CD4-positive, alpha-beta T cell (primary cell): ENCODE results near the gene ASB4. TPM values are rescaled to one million over a fixed set of nuclear protein-coding genes. Genes with fewer than 3 reads are reported as not detected.

Experiments
- ATAC-seq: fragments of 200-7000 bp; cut with Tn5 transposase; one replicate; pipeline ENCODE4 v1.10.0; 2022; ENCODE audit warnings: mild to moderate bottlenecking; ENCODE audit not compliant: poor library complexity
- CTCF ChIA-PET: fragments of 350-600 bp; sonication (Branson Sonifier 250); formaldehyde crosslinking; loops from one replicate; lab custom pipeline; 2021; ENCODE audit warnings: antibody characterized with exemption, inconsistent platforms; lab: Charles Lee
- POLR2A ChIA-PET: fragments of 350-600 bp; sonication (Branson Sonifier 250); formaldehyde crosslinking; loops from one replicate; lab custom pipeline; 2021; ENCODE audit warnings: antibody characterized with exemption, inconsistent platforms; lab: Charles Lee
- DNase-seq, 14 experiments: peaks; one replicate each; pipeline ENCODE4 v3.0.0-alpha.2; 2013 to 2020; ENCODE audit warnings: mixed read lengths in 2 of 14
- H3K27ac ChIP-seq, 2 donors: one replicate each; pipeline versions ENCODE4 v1.5.1 to v1.7.0; 2013; ENCODE audit warnings: low read length in 2 of 2, low read depth in 1 of 2, mild to moderate bottlenecking in 1 of 2
- H3K27me3 ChIP-seq, 2 experiments: 1 replicate in 1 of 2; 2 replicates in 1 of 2; pipeline versions ENCODE4 v1.6.1 to v1.7.0; 2013; ENCODE audit warnings: low read length in 2 of 2, control low read depth in 1 of 2, mild to moderate bottlenecking in 1 of 2, moderate library complexity in 1 of 2; ENCODE audit not compliant: insufficient read depth in 2 of 2, control insufficient read depth in 1 of 2
- H3K36me3 ChIP-seq: one replicate; pipeline ENCODE4 v1.6.1; 2013; ENCODE audit warnings: low read length, control low read depth; ENCODE audit not compliant: insufficient read depth
- H3K4me1 ChIP-seq: one replicate; pipeline ENCODE4 v1.6.1; 2013; ENCODE audit warnings: low read length, control low read depth; ENCODE audit not compliant: insufficient read depth
- H3K4me3 ChIP-seq: one replicate; pipeline ENCODE4 v1.5.1; 2013; ENCODE audit warnings: mild to moderate bottlenecking, low read length, moderate library complexity
- H3K9me3 ChIP-seq, 2 experiments: 1 replicate in 1 of 2; 2 replicates in 1 of 2; pipeline versions ENCODE4 v1.6.1 to v1.7.0; 2013; ENCODE audit warnings: low read length in 2 of 2, mild to moderate bottlenecking in 2 of 2, control low read depth in 1 of 2, moderate library complexity in 1 of 2; ENCODE audit not compliant: control insufficient read depth in 1 of 2, insufficient read depth in 1 of 2
- H3K27ac Mint-ChIP-seq: one replicate; pipeline ENCODE4 v1.8.0; 2020; ENCODE audit warnings: mixed read lengths
- H3K27me3 Mint-ChIP-seq: one replicate; pipeline ENCODE4 v1.8.0; 2021; ENCODE audit warnings: mixed read lengths
- H3K36me3 Mint-ChIP-seq: one replicate; pipeline ENCODE4 v1.8.0; 2021; ENCODE audit warnings: low read depth, mixed read lengths
- H3K4me1 Mint-ChIP-seq: one replicate; pipeline ENCODE4 v1.8.0; 2021; ENCODE audit warnings: low read depth, mixed read lengths
- H3K4me3 Mint-ChIP-seq: one replicate; pipeline ENCODE4 v1.8.0; 2020; ENCODE audit warnings: mild to moderate bottlenecking, mixed read lengths
- H3K9me3 Mint-ChIP-seq: one replicate; pipeline ENCODE4 v1.8.0; 2020; ENCODE audit warnings: mixed read lengths
- CTCF ChIP-seq: fragments of 200-600 bp; IDR thresholded peaks from one replicate; pipeline ENCODE4 v1.8.0; 2022; ENCODE audit warnings: antibody characterized with exemption, mild to moderate bottlenecking
- intact Hi-C, 2 experiments: fragments of 100-400 bp; cut with DNase I in 1 of 2; cut with micrococcal nuclease in 1 of 2; formaldehyde crosslinking; loops; one replicate each; pipeline versions ENCODE4 v1.15.1 to v1.9.0; 2023 to 2025; cut with DNase I, micrococcal nuclease
- total RNA-seq, 174 experiments: library from RNA in 2 of 174; stranded (reverse) in 2 of 174; gene quantifications; one replicate each; pipeline ENCODE4 v1.2.3 and lab custom pipeline; 2021 to 2026

The ASB4 gene
- total RNA-seq, 2 experiments from 2014 or later: not detected

- no peaks in the 10 kb centered on the region for H3K9me3 ChIP-seq
- H3K36me3 ChIP-seq: no peaks in the 10 kb centered on the region
- Mint-ChIP-seq H3K27me3 (peaks cover 12% of the 10 kb centered on the region), H3K9me3 (no peaks in the 10 kb centered on the region), H3K4me1 (no peaks in the 10 kb centered on the region), H3K27ac (no peak overlapping the region), H3K4me3 (no peak overlapping the region), H3K36me3 (no peaks in the 10 kb centered on the region)
- peaks cover 0 to 2% of the 10 kb centered on the region in 2 experiments for H3K27me3 ChIP-seq
- CTCF ChIA-PET: no interaction called here
- H3K27ac ChIP-seq: no peak overlapping the region
- TF ChIP-seq CTCF: no peak
- no peak for DNase-seq
- intact Hi-C loops: no loop called here
- POLR2A ChIA-PET: no interaction called here
- no peak for ATAC-seq
- no peaks in the 10 kb centered on the region for H3K4me1 ChIP-seq
- H3K4me3 ChIP-seq: no peak overlapping the region
Observed at GRCh38 chr7:95537468-95537867, 51.7 kb downstream of the ASB4 start.

- Histone ChIP-seq H3K27me3 (no peaks in the 10 kb centered on the region), H3K36me3 (no peaks in the 10 kb centered on the region), H3K4me1 (no peaks in the 10 kb centered on the region), H3K27ac (no peak overlapping the region), H3K9me3 (no peaks in the 10 kb centered on the region), H3K4me3 (no peak overlapping the region)
- no peaks in the 10 kb centered on the region for H3K9me3 Mint-ChIP-seq
- POLR2A ChIA-PET: no interaction called here
- no peaks in the 10 kb centered on the region for H3K36me3 Mint-ChIP-seq
- no peak overlapping the region for H3K27ac Mint-ChIP-seq
- H3K4me1 Mint-ChIP-seq: no peaks in the 10 kb centered on the region
- intact Hi-C loops: no loop called here
- DNase-seq: no peak
- no peak overlapping the region for H3K4me3 Mint-ChIP-seq
- TF ChIP-seq CTCF: no peak
- H3K27me3 Mint-ChIP-seq: peaks cover 17% of the 10 kb centered on the region
- CTCF ChIA-PET: no interaction called here
- no peak for ATAC-seq
Observed at GRCh38 chr7:95539426-95539825, 53.7 kb downstream of the ASB4 start.

DNA sequence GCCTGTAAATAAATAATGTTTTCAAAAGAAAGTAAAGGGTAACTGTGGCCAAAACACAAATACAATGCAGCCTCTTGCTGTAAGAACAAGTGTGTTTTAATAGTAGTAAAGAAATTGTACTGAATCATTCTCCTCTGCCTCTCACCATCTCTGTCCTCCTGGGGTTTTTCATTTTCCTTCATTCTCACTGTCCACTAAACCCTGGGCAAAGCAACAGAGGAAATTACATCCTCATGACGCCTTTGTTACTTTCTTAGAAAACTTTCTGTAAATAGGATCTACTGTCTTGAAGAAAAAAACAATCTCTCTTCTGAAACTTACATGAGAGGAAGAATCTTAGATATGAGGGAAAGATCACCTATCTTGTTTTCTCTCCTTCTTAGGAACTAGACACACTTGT, 54.6 kb downstream of the ASB4 start:
- Mint-ChIP-seq H3K27me3 (peaks cover 17% of the 10 kb centered on the region), H3K4me3 (no peak overlapping the region), H3K4me1 (no peaks in the 10 kb centered on the region), H3K27ac (no peak overlapping the region), H3K36me3 (no peaks in the 10 kb centered on the region), H3K9me3 (no peaks in the 10 kb centered on the region)
- Histone ChIP-seq H3K27ac (no peak overlapping the region), H3K4me1 (no peaks in the 10 kb centered on the region), H3K9me3 (no peaks in the 10 kb centered on the region), H3K4me3 (no peak overlapping the region), H3K27me3 (no peaks in the 10 kb centered on the region), H3K36me3 (no peaks in the 10 kb centered on the region)
- no peak for TF ChIP-seq CTCF
- intact Hi-C loops: no loop called here
- ATAC-seq (no peak), DNase-seq (no peak)
- ChIA-PET CTCF (no interaction called here), POLR2A (no interaction called here)
